ENCODE results near the gene SERTAD2.

SERTAD2 gene

GRCh38 chr2:64649013-64649484, 4.7 kb downstream of the SERTAD2 start:
- DNase-seq (ENCODE audit: low read depth) = no peak

GRCh38 chr2:64646007-64646880, 7.5 kb downstream of the SERTAD2 start:
- no peak for DNase-seq (ENCODE audit: low read depth)

- no peak for DNase-seq (ENCODE audit: low read depth)
Measured at GRCh38 chr2:64644458-64645382, 9.0 kb downstream of the SERTAD2 start.

- DNase-seq (ENCODE audit: low read depth) = no peak
Measured at GRCh38 chr2:64643838-64644457, 9.8 kb downstream of the SERTAD2 start.

- no peak for DNase-seq (ENCODE audit: low read depth)
Measured at GRCh38 chr2:64641599-64641998, 12.1 kb downstream of the SERTAD2 start.

GRCh38 chr2:64640153-64641044, 13.3 kb downstream of the SERTAD2 start:
- DNase-seq (ENCODE audit: low read depth) = no peak

GRCh38 chr2:64639691-64640090, 14.0 kb downstream of the SERTAD2 start:
- no peak for DNase-seq (ENCODE audit: low read depth)

- DNase-seq (ENCODE audit: low read depth) = no peak
Measured at GRCh38 chr2:64638502-64639120, 15.1 kb downstream of the SERTAD2 start.

GRCh38 chr2:64637931-64638330, 15.8 kb downstream of the SERTAD2 start:
- DNase-seq (ENCODE audit: low read depth) = no peak

GRCh38 chr2:64637000-64637635, 16.6 kb downstream of the SERTAD2 start:
- DNase-seq (ENCODE audit: low read depth) = no peak

- DNase-seq (ENCODE audit: low read depth) = no peak
Measured at GRCh38 chr2:64635976-64636911, 17.5 kb downstream of the SERTAD2 start.

GRCh38 chr2:64634345-64635267, 19.1 kb downstream of the SERTAD2 start:
- no peak for DNase-seq (ENCODE audit: low read depth)

GRCh38 chr2:64632835-64633819, 20.6 kb downstream of the SERTAD2 start:
- no peak for DNase-seq (ENCODE audit: low read depth)

GRCh38 chr2:64631771-64632170, 21.9 kb downstream of the SERTAD2 start:
- DNase-seq (ENCODE audit: low read depth) = no peak

GRCh38 chr2:64630752-64631151, 23.0 kb downstream of the SERTAD2 start:
- DNase-seq (ENCODE audit: low read depth) = no peak

- DNase-seq (ENCODE audit: low read depth) = no peak
Measured at GRCh38 chr2:64629875-64630274, 23.8 kb downstream of the SERTAD2 start.

GRCh38 chr2:64629329-64629781, 24.4 kb downstream of the SERTAD2 start:
- no peak for DNase-seq (ENCODE audit: low read depth)

Data from CMK (cell line).